ENCODE measurements around the gene MFRP. TPM values are rescaled to one million over a fixed set of nuclear protein-coding genes. Genes with fewer than 3 reads are reported as not detected.
A peak's percentile ranks its signal among the peaks of the same experiment; 100 is the strongest.

Gene MFRP
- total and polyA plus RNA-seq, 3 donors from 2014 or later, result not detected

DNA sequence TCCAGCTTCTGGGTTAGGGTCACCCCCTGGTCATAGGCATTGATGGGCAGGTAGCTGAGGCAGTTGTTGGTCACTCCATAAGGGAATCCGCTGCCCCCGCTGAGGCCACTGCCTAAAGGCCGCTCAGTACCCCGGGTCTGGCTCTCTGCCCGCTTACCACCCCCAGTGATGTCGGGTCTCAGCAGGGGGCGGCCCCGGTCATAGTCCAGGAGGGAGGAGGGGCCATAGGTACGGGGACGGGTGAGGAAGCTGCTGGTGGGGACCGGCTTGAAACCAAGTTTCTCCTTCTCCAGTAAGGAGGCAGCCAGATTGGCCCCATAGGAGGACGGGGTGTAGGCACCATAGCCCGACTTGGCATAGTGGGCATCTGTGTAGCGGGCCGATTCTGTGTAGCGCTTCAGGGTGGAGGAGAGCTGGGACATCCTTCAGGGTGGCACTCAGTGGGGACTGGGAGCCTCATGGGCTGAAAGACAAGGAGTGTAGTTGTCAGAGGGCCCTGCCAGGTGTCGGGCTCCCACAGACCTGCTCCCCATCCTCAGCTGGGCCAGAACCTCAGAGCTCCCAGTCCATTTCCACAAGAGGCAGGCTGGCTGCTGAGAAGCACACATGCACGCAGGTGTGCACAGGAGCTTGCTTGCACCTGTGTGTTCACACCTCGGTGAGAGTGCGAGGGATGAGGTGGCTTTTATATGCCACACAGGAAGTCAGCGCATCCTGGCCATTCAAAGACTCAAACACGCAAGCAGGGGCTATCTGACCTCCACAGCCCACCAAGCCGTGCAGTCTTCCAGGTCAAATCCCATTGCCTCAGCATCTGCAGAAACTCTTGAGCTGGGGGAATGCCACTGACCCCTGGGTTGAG is 26.8 kb upstream of the MFRP start:
- Histone ChIP-seq H3K9me3 (no peaks in the 10 kb centered on the region), H3K27me3 (no peaks in the 10 kb centered on the region), H3K4me1 (peaks cover 56% of the 10 kb centered on the region), H3K36me3 (ENCODE audit: low read depth, missing control alignments) (no peaks in the 10 kb centered on the region), H3K27ac (no peak overlapping the region), H3K4me3 (no peak overlapping the region)
- intact Hi-C loops (cut with DNase I; ENCODE audit: low total_unique reads), result no loop called here
- TF ChIP-seq, protein P1, sequence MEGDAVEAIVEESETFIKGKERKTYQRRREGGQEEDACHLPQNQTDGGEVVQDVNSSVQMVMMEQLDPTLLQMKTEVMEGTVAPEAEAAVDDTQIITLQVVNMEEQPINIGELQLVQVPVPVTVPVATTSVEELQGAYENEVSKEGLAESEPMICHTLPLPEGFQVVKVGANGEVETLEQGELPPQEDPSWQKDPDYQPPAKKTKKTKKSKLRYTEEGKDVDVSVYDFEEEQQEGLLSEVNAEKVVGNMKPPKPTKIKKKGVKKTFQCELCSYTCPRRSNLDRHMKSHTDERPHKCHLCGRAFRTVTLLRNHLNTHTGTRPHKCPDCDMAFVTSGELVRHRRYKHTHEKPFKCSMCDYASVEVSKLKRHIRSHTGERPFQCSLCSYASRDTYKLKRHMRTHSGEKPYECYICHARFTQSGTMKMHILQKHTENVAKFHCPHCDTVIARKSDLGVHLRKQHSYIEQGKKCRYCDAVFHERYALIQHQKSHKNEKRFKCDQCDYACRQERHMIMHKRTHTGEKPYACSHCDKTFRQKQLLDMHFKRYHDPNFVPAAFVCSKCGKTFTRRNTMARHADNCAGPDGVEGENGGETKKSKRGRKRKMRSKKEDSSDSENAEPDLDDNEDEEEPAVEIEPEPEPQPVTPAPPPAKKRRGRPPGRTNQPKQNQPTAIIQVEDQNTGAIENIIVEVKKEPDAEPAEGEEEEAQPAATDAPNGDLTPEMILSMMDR (IDR thresholded peaks at IDR 0.05), result no peak
- no peak for TF ChIP-seq POLR2A (IDR thresholded peaks at IDR 0.05)
- WGBS, 2 donors, result 83 to 96% methylated on average over 8 to 23 of the region's 23 CpGs
- DNase-seq, result no peak

DNA sequence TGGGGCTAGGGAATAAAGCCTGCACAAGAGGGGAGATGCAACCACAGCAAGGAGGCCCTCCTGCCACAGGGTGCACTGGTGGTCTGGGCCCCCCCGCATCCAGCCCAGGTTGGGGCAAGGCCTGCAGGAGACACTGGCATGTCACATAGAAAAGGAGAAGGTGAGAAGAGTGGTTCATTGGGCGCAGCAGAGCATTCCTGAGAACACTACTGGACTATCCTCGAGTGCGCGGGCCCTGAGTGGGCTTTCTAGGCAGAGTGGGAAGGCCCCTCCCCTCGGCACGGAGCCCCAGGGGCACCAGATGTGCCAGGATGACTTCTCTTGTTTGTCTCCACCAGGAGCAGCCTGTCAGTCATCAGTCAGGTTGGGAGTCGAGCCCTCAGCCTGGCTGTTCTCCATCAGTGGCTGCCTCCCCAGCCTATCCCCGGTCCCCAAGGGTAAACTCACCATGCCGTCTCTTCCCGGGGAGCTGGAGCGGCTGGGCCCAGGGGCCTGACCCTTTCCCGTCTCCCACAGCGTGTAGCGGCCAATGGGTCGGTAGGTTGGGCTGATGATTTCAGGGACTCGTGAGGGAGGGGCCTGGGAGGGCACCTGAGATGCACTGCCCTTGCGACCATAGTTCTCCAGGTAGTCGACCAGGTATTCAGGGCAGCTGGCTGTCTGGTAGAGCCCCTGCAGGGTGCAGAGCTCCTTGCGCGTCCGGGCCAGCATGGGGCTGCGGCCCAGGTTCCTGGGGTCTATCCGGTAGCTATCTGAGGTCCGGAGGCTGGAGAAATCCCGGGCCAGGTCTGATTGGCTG is 26.0 kb upstream of the MFRP start:
- Histone ChIP-seq H3K4me3 (no peak overlapping the region), H3K27ac (no peak overlapping the region), H3K27me3 (no peaks in the 10 kb centered on the region), H3K9me3 (no peaks in the 10 kb centered on the region), H3K4me1 (peaks cover 63% of the 10 kb centered on the region), H3K36me3 (ENCODE audit: low read depth, missing control alignments) (no peaks in the 10 kb centered on the region)
- TF ChIP-seq POLR2A (IDR thresholded peaks at IDR 0.05), result no peak
- TF ChIP-seq, protein P1 (IDR thresholded peaks at IDR 0.05), result no peak
- WGBS, 2 donors, result 88 to 100% methylated on average over 2 to 25 of the region's 26 CpGs
- intact Hi-C loops (cut with DNase I; ENCODE audit: low total_unique reads), result no loop called here
- no peak for DNase-seq

DNA sequence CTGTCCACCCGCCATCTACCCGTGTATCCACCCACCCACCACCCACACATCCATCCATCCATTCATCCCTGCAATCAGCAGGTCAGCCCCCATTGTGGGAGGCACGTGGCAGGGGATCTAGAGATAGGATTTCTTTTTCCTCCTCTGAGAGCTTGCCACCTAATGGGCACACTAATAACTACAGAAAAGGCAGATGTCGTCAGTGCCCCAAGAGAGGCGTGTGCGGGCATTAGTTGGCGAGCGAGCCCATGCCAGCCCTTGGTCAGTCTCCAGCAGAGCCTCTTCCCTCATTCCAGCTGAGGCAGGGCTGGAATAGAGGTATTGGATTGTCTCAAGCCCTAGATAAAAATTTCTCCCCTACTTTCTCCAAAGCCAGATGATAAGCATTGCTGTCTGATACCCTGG is 25.3 kb upstream of the MFRP start:
- TF ChIP-seq, protein P1 (IDR thresholded peaks at IDR 0.05), result peak in 2 of 3 experiments; percentile 9 to 17
- no peak for TF ChIP-seq POLR2A (IDR thresholded peaks at IDR 0.05)
- WGBS, 2 donors, result 59 to 83% methylated on average over 8 of the region's 8 CpGs
- Histone ChIP-seq H3K27ac (no peak overlapping the region), H3K4me3 (no peak overlapping the region), H3K27me3 (no peaks in the 10 kb centered on the region), H3K36me3 (ENCODE audit: low read depth, missing control alignments) (no peaks in the 10 kb centered on the region), H3K9me3 (no peaks in the 10 kb centered on the region), H3K4me1 (peaks cover 70% of the 10 kb centered on the region)
- intact Hi-C loops (cut with DNase I; ENCODE audit: low total_unique reads), result no loop called here
- DNase-seq, result peak; percentile 47

DNA sequence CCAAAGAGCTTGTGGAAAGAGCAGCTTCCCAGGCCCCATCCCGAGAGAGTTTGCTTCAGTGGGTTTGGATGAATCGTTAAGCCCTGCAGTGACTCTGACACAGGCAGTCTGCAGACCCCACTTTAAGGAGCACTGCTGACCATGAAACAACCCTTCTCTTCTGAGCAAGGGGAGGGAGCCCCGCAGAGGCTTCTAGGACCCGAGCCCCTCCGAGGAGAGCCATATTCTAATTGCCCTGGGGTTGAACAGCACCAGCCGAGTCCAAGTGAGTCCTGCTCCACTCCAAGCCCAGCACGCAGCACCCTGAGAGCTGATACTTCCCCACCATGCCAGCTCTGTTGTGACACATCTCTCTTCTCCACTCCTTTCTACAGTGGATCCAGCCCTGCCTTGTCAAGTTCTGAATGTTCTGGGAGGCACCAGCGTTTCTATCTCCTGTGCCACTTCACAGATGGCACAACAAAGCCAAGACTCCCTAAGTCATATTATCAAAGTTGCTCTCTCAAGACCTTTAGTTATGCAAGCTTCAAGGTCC is 24.6 kb upstream of the MFRP start:
- TF ChIP-seq, protein P1 (IDR thresholded peaks at IDR 0.05), result no peak
- TF ChIP-seq POLR2A (IDR thresholded peaks at IDR 0.05), result no peak
- no peaks in the 10 kb centered on the region for H3K36me3 ChIP-seq (ENCODE audit: low read depth, missing control alignments)
- no peaks in the 10 kb centered on the region for H3K9me3 ChIP-seq
- no peak overlapping the region for H3K27ac ChIP-seq
- H3K4me1 ChIP-seq, result peaks cover 69% of the 10 kb centered on the region
- no peak for DNase-seq
- H3K27me3 ChIP-seq, result no peaks in the 10 kb centered on the region
- intact Hi-C loops (cut with DNase I; ENCODE audit: low total_unique reads), result no loop called here
- H3K4me3 ChIP-seq, result no peak overlapping the region
- WGBS, 2 donors, result 68 to 83% methylated on average over 4 to 8 of the region's 8 CpGs

Measured in testis (tissue), 3 donors.